Measurements from ENCODE around the gene FBXO5.
"Not testable (repeated sequence)": the region's sequence is repeated elsewhere in the genome, so short reads cannot be mapped to it uniquely, and the experiment has no call there.

Gene FBXO5

DNA sequence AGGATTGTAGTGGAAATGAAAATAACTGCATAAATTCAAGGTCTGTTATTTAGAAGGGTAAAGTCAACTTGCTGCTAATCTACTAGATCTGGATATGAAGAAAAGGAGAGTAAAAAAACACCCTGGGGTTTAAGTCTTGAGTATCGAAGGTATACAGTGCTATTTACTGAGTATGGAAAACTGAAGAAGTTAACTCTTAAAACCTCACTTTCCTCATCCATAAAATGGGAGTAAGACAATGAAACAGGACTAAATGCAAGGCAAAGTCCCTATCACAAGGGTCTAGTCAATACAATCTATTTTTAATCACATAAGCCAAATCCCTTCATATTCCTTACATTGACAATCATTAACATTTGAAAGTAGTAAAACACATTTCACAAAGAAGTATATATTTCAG lies 2.2 kb downstream of the FBXO5 start:
- H3K4me3 Mint-ChIP-seq: no peak overlapping the region
- H3K27me3 Mint-ChIP-seq: no peaks in the 10 kb centered on the region
- H3K4me1 Mint-ChIP-seq: peaks cover 21% of the 10 kb centered on the region
- no peaks in the 10 kb centered on the region for H3K9me3 Mint-ChIP-seq
- no peak overlapping the region for H3K27ac Mint-ChIP-seq
- no peak for DNase-seq (ENCODE audit: low spot score in 2 of 2)
- ATAC-seq (ENCODE audit: low read depth): no peak
- peaks cover 12% of the 10 kb centered on the region for H3K36me3 Mint-ChIP-seq

DNA sequence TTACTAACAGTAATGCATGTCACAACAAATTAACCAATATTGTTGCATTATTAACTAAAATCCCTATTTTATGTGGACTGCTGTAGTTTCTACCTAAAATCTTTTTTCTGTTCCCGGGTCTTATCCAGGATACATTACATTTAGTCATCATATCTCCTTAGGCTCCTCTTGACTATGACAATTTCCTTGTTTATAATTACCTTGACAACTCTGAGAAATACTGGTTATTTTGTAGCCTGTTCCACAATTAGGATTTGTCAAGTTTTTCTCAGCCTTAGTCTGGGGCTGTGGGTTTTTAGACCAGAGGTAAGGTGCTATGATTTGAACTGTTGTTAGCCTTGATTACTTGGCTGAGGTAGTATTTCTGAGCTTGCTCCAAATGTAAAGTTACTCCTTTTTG lies 3.7 kb downstream of the FBXO5 start:
- peaks cover 20% of the 10 kb centered on the region for H3K4me1 Mint-ChIP-seq
- DNase-seq (ENCODE audit: low spot score in 2 of 2): no peak
- H3K9me3 Mint-ChIP-seq: no peaks in the 10 kb centered on the region
- H3K4me3 Mint-ChIP-seq: no peak overlapping the region
- H3K27ac Mint-ChIP-seq: no peak overlapping the region
- H3K27me3 Mint-ChIP-seq: no peaks in the 10 kb centered on the region
- no peak for ATAC-seq (ENCODE audit: low read depth)
- peaks cover 19% of the 10 kb centered on the region for H3K36me3 Mint-ChIP-seq

DNA sequence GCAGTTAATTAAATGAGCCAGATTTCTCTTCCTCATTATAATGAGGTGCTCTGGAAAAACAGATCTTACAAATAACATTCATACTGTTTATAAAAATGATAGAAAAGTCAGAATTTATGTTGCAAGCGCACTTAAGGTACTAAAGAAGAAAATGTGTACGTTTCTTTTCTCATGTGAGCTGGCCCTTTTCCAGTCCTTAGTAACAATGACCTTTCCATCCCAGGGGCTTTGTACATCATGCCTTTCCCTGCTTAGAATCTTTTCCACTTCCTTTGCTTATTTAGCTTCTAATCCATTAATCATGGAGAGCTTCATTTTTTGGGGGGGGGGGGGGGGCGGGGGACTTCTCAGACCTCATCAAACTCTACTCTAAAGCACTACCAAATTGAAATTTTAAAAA lies 4.8 kb downstream of the FBXO5 start:
- Mint-ChIP-seq H3K27ac (no peak overlapping the region), H3K27me3 (no peaks in the 10 kb centered on the region), H3K36me3 (peaks cover 22% of the 10 kb centered on the region), H3K4me1 (peaks cover 20% of the 10 kb centered on the region), H3K4me3 (no peak overlapping the region), H3K9me3 (no peaks in the 10 kb centered on the region)
- DNase-seq (ENCODE audit: low spot score in 2 of 2): no peak
- no peak for ATAC-seq (ENCODE audit: low read depth)

DNA sequence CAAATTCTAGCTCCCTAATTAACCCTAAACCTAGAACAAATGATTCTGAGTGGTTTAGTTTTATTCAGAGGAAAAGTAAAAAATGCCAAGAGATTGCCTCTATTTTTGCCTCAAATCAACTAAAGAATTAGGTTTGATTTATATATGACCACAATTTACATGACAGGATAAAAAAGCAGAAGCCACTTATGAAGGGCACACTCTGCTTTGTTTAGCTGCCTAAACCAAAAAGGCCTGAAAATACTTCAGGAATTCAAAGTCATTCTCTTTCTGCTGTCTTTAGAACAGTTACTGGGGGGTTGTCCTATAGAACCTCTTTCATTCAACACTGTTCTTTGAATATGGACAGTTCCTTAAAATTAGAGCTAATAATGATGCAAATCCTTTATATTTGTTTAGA lies 5.3 kb downstream of the FBXO5 start:
- Mint-ChIP-seq H3K27ac (no peak overlapping the region), H3K4me3 (no peak overlapping the region), H3K36me3 (peaks cover 22% of the 10 kb centered on the region), H3K27me3 (no peaks in the 10 kb centered on the region), H3K4me1 (peaks cover 20% of the 10 kb centered on the region), H3K9me3 (no peaks in the 10 kb centered on the region)
- no peak for ATAC-seq (ENCODE audit: low read depth)
- no peak for DNase-seq (ENCODE audit: low spot score in 2 of 2)

DNA sequence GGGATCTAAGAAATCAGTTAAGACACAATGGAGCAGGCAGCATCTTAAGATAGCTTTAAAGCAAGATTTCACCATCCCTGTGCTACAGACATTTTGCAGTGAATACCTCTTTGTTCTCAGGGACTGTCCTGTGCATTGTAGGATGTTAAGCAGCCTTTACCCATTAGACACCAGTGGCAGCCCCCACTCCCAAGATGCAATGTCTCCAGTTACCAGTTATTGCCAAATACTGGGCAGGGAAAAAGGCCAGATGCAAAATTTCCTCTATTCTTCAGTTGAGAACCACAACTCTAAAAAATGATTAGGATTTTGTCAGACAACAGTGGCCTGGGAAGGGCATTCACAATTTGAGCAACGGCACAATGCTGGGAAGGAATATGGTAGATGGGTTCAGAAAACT lies 6.1 kb downstream of the FBXO5 start:
- H3K27ac Mint-ChIP-seq: no peak overlapping the region
- ATAC-seq (ENCODE audit: low read depth): no peak
- H3K9me3 Mint-ChIP-seq: no peaks in the 10 kb centered on the region
- H3K4me1 Mint-ChIP-seq: peaks cover 20% of the 10 kb centered on the region
- no peaks in the 10 kb centered on the region for H3K27me3 Mint-ChIP-seq
- H3K36me3 Mint-ChIP-seq: peaks cover 22% of the 10 kb centered on the region
- no peak overlapping the region for H3K4me3 Mint-ChIP-seq
- DNase-seq (ENCODE audit: low spot score in 2 of 2): no peak

DNA sequence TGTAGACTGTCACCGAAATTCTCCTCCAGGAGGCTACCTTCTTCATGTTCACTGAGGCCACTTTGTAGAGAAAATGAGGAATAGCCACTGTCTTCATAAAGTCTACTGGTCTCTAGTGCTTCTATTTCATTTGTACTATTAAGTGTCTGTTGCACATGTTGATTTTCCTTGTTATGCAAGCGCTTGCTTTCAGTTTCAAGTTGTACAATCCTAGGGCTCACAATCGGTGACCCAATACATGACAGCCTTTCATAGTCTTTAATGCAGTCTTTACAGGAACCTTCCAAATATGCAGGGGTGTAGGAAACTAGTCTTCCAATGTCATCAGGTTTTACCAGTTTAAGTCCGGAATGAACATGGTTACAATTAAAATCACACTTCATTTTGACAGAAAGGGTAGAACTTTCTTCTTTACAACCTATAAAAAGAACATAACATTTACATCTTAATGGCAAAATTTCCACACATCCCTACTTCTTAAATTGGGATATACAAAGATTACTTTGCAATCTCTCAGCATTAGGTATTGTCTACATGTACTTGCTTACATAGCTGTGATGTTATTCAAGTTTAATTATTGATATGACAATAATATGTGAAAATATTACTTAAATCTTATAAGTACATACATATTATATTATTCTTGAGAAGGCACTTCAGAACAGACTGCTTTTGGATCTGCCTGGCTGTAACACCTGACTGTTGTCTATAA lies 7.5 kb downstream of the FBXO5 start:
- Mint-ChIP-seq H3K36me3 (peaks cover 29% of the 10 kb centered on the region), H3K27me3 (no peaks in the 10 kb centered on the region), H3K4me1 (peaks cover 14% of the 10 kb centered on the region), H3K27ac (peak overlapping the region; percentile 53), H3K9me3 (no peaks in the 10 kb centered on the region), H3K4me3 (no peak overlapping the region)
- no peak for DNase-seq (ENCODE audit: low spot score in 2 of 2)
- peak; percentile 42 for ATAC-seq (ENCODE audit: low read depth)

DNA sequence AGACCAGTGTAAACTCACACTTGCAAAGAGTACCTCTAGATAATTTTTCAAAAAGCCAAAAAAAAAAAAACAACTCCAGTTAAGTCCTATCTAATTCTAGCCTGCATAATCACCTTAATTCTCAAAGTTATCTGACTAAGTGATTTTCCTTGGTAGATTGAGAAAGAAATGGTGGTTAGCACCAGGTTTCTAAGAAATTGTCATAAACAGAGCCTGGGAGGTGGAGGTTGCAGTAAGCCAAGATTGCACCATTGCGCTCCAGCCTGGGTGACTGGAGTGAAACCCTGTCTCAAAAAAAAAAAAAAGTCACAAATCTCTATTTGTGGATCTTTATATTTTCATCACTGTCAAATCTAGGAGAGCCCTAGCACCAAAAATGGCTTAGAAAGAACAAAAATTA lies 8.9 kb downstream of the FBXO5 start:
- Mint-ChIP-seq H3K9me3 (peaks cover 6% of the 10 kb centered on the region), H3K4me3 (no peak overlapping the region), H3K27ac (no peak overlapping the region), H3K36me3 (peaks cover 37% of the 10 kb centered on the region), H3K27me3 (no peaks in the 10 kb centered on the region), H3K4me1 (peaks cover 11% of the 10 kb centered on the region)
- DNase-seq (ENCODE audit: low spot score in 2 of 2) (no peak), ATAC-seq (ENCODE audit: low read depth) (no peak)

DNA sequence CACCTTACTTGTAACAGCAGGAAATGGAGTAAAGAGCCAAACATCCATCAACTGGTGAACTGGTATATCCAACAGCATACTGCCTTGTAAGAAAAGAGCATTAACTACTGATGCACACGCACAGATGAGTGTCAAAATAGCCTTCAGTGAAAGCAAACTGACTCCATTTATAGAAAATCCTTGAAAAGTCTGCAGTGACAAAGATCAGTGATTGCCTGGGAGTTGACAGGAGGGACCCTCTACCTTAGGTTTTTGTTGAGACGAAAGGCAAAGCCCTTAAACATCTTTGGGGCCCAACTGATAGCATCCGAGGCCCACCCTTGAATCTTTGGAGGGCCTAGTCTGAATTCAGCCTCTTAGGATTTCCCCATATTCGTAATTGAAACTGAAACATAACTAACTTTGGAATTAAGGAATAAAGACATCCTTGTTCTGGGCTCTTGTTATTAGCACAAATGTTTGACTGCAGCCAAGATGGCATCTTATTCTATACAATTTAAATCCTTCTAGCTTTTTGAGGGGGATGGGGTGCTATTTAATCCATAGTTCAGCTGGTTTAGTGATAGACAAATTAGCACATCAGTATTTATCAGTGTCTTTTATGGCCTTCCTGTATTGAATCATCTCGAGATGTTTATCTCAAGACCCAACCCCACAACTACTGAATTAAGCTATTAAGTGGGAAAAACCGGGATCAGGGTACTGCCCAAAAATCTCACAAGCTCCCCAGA lies 13.0 kb downstream of the FBXO5 start:
- peaks cover 8% of the 10 kb centered on the region for H3K9me3 Mint-ChIP-seq

DNA sequence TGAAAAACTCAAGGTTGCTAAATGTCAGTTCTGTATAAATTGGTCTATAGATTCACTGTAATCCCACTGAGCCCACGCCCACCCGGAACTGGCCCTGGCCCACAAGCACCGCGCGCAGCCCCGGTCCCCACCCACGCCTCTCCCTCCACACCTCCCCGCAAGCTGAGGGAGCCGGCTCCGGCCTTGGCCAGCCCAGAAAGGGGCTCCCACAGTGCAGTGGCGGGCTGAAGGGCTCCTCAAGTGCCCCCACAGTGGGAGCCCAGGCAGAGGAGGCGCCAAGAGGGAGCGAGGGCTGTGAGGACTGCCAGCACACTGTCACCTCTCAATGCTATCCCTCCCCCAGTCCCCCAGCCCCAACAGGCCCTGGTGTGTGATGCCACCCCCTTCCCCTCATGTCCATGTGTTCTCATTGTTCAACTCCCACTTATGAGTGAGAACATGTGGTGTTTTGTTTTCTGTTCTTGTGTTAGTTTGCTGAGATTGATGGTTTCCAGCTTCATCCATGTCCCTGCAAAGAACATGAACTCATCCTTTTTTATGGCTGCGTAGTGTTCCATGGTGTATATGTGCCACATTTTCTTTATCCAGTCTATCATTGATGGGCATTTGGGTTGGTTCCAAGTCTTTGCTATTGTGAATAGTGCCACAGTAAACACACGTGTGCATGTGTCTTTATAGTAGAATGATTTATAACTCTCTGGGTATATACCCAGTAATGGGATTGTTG lies 16.5 kb downstream of the FBXO5 start:
- not testable (repeated sequence) for H3K27me3 Mint-ChIP-seq; DNase-seq (ENCODE audit: low spot score in 2 of 2); H3K9me3 Mint-ChIP-seq

More for the DNA sequence above, 13.0 kb downstream of the FBXO5 start:
- no peaks in the 10 kb centered on the region for H3K27me3 Mint-ChIP-seq
- H3K4me3 Mint-ChIP-seq: no peak overlapping the region
- peaks cover 24% of the 10 kb centered on the region for H3K36me3 Mint-ChIP-seq
- H3K27ac Mint-ChIP-seq: no peak overlapping the region
- DNase-seq (ENCODE audit: low spot score in 2 of 2): no peak
- ATAC-seq (ENCODE audit: low read depth): no peak
- no peaks in the 10 kb centered on the region for H3K4me1 Mint-ChIP-seq

DNA sequence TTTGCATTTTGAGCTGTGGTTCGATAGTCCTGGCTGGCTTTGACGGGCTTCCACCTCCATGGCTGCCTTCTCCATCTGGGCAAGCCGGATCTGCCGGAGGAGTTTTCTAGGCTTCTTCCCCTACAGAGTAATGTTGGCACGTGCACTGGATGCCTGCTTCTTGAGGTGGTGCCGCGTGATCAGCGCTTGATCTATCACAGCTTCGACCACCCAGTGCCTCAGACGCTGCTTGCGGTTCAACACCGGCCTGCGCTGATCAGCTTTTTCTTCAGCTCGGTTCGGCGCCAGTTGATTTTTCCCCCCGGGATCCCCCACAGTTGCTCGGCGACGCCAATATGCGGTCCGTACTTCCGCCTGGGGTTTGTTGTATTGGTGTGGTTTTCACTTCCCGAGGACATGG lies 23.5 kb downstream of the FBXO5 start:
- peaks cover 8% of the 10 kb centered on the region for H3K27me3 Mint-ChIP-seq
- peaks cover 2% of the 10 kb centered on the region for H3K36me3 Mint-ChIP-seq
- no peak overlapping the region for H3K4me3 Mint-ChIP-seq
- H3K27ac Mint-ChIP-seq: no peak overlapping the region
- DNase-seq (ENCODE audit: low spot score in 2 of 2) (no peak), ATAC-seq (ENCODE audit: low read depth) (no peak)
- H3K4me1 Mint-ChIP-seq: no peaks in the 10 kb centered on the region
- no peaks in the 10 kb centered on the region for H3K9me3 Mint-ChIP-seq

More for the DNA sequence above, 16.5 kb downstream of the FBXO5 start:
- peaks cover 17% of the 10 kb centered on the region for H3K36me3 Mint-ChIP-seq
- not testable (repeated sequence) for H3K4me1 Mint-ChIP-seq; H3K4me3 Mint-ChIP-seq; H3K27ac Mint-ChIP-seq; ATAC-seq (ENCODE audit: low read depth)

DNA sequence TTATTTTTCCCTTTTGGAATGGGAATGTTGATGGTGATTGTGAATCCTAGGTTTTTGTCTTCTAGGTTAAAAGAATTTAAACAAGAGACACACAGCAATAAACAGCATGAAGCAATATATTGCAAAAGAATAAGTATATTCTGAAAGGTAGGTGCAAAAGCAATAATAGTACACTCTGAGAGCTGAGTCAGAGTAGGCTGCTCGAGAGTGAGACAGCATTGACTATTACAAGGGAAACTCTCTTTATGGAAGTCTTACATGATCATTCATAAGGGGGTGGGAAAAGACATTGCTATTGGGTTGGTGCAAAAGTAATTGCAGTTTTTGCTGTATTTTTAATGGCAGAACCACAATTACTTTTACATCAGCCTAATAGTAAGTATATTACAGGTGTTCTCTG lies 25.0 kb downstream of the FBXO5 start:
- Mint-ChIP-seq H3K27me3 (peaks cover 8% of the 10 kb centered on the region), H3K9me3 (no peaks in the 10 kb centered on the region), H3K36me3 (peaks cover 2% of the 10 kb centered on the region)

DNA sequence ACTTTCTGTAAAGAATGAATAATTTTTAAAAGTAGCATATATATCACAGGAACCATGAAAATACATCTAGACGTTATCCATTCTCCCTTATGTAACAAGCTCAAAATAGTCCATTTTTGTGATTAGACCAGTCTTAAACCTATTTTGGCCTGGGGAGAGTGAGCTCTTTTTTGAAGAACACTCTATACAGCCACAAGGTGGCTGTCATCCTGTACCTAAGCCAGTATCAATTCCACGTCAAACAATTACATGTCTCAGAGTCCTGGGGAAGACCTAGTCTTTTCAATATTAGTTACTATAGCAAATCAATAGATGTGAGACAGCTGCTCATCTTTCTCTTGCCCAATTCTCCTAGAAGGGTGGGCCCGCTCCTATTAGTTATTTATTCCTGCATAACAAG lies 28.4 kb downstream of the FBXO5 start:
- H3K4me1 Mint-ChIP-seq: no peaks in the 10 kb centered on the region

More for the DNA sequence above, 25.0 kb downstream of the FBXO5 start:
- Mint-ChIP-seq H3K4me1 (no peaks in the 10 kb centered on the region), H3K27ac (no peak overlapping the region), H3K4me3 (no peak overlapping the region)
- ATAC-seq (ENCODE audit: low read depth): no peak
- DNase-seq (ENCODE audit: low spot score in 2 of 2): no peak

DNA sequence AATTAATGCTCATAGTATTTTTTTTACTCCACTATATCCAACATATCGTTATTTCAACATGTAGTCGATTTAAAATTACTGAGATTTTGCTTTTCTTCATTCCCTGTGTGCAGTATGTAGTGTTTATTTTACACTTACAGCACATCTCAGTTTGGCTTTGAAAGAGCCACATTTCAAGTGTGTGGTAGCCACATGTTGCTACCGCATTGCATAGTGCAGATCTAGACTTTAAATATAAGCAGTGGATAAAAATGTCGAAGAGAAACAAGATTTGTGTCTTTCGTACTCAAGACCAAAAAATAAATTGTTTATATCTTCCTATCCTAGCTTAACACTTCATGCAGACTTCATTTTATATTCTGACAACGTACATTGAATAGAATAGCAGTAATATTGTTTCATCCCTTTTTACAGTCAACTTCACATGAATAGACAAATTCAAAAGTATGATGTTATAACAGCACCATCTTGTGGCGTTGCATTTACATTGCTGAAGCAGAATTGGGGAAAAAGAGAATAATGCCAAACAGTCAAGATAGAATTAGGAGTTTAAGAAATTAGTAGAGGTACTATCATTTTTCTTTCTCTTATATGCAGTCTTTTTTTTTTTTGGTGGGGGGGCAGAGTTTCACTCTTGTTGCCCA lies 29.9 kb downstream of the FBXO5 start:
- Mint-ChIP-seq H3K4me3 (no peak overlapping the region), H3K27me3 (peaks cover 6% of the 10 kb centered on the region), H3K27ac (no peak overlapping the region), H3K9me3 (no peaks in the 10 kb centered on the region), H3K4me1 (peaks cover 4% of the 10 kb centered on the region), H3K36me3 (no peaks in the 10 kb centered on the region)
- ATAC-seq (ENCODE audit: low read depth) (no peak), DNase-seq (ENCODE audit: low spot score in 2 of 2) (no peak)

More for the DNA sequence above, 28.4 kb downstream of the FBXO5 start:
- no peak overlapping the region for H3K27ac Mint-ChIP-seq
- peaks cover 6% of the 10 kb centered on the region for H3K27me3 Mint-ChIP-seq
- H3K36me3 Mint-ChIP-seq: no peaks in the 10 kb centered on the region
- no peaks in the 10 kb centered on the region for H3K9me3 Mint-ChIP-seq
- ATAC-seq (ENCODE audit: low read depth) (no peak), DNase-seq (ENCODE audit: low spot score in 2 of 2) (no peak)
- no peak overlapping the region for H3K4me3 Mint-ChIP-seq

DNA sequence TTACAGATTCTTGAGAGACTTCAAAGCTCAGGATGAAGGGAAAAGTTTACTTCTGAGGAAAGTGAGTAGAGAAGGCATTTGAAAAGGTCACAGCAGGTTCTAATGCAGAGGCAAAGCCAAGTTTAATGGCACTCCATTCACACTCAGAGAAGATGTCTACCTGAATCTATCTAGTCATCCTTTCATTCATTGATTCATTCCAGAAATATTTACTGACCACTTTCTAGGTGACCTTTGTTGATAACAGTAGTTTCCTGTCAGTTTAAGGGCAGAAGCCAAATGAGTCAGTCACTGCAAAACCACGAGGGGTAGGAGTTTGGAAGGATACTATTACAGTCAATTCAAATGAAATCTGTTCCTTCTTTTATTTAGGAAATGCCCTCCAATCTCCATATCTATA lies 30.8 kb downstream of the FBXO5 start:
- DNase-seq (ENCODE audit: low spot score in 2 of 2): no peak
- ATAC-seq (ENCODE audit: low read depth): no peak
- H3K4me3 Mint-ChIP-seq: no peak overlapping the region
- no peak overlapping the region for H3K27ac Mint-ChIP-seq
- no peaks in the 10 kb centered on the region for H3K36me3 Mint-ChIP-seq
- peaks cover 6% of the 10 kb centered on the region for H3K27me3 Mint-ChIP-seq
- no peaks in the 10 kb centered on the region for H3K9me3 Mint-ChIP-seq
- peaks cover 6% of the 10 kb centered on the region for H3K4me1 Mint-ChIP-seq
